NCI-H2081 (cell line): ENCODE data around the gene METTL22.

ENCODE experiments used
- DNase-seq, 2 experiments: peaks; one replicate each; lab custom pipeline; 2025; lab: John Stamatoyannopoulos, UW

METTL22 gene

DNA sequence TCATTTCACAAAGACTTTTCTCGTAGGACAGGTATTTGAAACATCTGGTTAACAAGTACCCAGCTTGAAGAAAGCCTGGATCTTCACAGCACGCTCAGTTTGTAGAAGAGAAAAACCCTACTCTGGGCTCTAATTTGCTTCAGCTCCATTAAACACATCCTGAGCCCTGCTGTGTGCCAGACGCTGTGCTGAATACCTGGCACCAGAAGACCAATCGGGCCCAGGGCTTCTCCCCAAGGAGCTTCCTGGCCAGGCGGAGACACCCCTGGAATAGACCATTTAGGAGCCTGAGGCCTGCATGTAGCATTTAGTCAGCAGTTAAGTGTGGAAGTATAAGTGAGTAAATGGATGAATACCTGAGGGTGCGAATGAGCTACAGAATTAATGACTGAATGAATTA lies 44.0 kb downstream of the METTL22 start:
- DNase-seq: peak in 1 of 2 experiments; percentile 20

DNA sequence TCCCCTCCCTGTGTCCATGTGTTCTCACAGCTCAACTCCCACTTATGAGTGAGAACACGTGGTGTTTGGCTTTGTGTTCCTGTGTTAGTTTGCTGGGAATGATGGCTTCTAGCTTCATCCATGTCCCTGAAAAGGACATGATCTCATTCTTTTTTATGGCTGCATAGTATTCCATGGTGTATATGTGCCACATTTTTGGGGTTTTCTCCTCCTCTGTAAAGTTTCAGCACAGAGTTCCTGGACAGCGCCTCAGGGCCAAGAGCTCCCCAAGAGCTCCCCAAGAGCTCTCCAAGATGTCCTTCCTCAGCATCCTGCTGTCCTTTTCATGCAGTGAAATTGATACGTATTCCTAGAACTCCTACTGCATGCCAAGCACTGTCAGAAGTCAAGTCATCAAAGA lies 46.0 kb downstream of the METTL22 start:
- no peak for DNase-seq

DNA sequence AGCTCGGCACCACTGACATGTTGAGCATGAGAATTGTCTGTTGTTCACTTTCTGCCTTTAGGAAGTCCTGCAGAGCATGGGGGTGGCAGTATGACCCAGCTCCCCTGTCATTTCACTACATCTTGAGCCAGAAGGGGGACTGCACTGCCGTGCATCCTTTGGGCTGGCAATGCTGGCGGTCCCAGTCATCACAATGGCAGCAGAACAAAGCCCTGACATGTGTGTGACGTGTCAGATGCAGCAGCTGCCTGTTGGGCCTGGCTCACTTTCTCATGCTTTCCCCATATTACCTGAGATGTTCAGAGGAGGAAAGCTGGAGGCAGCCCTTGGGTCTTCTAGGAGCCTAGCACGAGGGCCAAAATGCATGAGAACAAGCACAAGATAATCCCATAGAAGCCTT lies 46.6 kb downstream of the METTL22 start:
- no peak for DNase-seq

DNA sequence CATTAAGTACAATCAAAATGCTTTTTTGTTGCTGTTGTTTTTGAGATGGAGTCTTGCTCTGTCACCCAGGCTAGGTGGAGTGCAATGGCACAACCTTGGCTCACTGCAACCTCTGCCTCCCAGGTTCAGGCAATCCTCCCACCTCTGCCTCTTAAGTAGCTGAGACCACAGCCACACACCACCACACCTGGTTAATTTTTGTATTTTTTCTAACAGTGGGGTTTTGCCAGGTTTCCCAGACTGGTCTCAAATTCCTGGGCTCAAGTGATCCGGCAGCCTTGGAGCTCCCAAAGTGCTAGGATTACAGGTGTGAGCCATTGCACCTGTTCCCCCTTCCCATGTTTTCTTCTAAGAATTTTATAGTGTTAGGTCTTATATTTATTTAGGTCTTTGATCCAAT lies 48.0 kb downstream of the METTL22 start:
- no peak for DNase-seq

DNA sequence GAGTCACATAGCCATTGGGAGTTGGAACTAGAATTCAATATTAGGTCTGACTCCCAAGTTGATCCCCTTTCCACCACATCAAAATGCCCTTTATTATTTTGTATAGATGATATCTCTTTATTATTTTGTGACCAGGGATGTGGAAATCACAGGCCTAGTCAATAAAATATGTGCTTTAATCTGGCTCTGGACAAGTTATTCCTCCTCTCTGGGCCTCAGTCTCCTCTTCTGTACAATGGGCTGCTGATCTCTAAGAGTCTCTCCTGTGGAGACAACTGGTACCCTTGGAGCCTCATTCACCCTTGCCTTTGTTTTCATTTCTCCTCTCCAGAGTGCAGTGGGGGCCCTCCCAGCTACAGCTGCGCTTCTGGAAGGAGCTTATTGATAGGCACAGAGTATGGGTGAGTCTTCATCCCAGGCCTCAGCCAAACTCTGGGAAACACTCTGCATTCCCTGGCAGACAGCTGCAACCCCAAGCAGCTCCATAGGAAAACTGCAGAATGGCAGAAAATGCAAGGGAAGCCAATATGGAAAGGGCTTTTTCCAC lies 48.6 kb downstream of the METTL22 start:
- DNase-seq: no peak

DNA sequence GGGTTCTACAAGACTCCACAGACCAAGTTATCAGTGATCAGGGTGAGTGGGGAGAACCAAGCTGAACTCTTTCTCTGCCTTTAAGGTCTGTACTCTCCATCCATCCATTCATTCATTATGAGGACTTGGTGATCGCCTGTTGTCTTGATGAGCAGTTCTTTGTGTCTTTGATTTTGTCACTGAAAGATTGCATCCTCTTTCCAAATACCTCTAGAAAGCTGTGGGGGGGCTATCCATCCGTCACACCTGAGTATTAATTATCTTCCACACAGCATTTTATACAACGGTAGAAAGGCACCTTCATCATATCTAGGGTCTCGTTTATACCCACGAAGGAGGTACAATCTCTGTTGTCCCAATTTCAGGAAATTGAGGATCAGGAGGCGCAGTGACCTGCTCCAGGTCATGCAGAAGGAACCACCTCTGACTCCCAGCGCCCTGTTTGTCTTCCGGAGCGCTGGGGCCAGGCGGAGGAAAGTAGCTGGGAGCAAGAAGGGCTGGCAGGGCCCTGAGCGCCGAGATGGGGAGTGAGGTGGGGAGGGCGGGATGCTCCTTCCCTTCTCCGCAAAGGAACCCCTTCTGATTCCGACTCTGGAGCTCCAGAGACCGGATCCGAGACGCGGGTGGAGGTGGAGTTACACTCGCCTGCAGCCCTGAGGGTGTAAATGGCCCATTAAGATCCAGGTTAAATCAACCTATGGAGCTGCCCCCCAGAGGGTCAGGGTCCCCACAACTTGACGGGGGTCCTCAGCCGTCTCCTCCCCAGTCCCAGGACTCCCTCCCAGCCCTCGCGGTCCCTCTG lies 52.3 kb downstream of the METTL22 start:
- no peak for DNase-seq

DNA sequence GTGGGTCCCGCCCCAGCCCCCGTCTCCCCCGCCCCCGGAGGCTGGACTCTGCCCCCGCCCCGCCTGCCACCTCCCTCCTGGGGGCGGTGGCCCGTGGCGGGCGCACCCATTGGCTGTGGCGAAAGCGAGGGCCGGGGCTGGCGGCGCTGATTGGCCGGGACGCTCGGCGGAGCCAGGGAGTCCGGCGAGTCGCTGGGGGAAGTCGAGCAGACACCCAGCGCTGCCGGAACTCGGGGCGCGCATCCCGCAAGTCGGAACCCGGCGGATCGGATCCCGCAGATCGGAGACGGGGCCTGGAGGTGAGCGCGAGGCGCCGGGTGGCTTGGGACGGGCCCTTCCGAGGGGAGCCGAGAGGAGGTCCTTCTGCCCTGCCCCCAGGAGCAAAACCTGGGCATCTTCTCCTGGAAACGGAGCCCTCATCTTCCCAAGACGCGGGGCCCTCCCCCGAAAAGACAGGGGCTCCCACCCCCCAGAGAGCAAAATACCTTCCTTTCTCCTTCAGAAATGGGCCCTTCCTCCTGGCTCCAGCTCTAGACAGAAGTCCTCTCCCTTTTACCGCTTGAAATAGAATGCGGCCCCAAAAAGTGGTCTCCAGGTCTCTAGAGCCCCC lies 53.0 kb downstream of the METTL22 start, which contains the start of gene ABAT:
Gene ABAT, plus strand, starts transcription at position 205 of the 610 bp plus-strand sequence. CDS start 61,123 bp downstream, outside the sequence.
- peak; percentile 64 to 85 for DNase-seq

DNA sequence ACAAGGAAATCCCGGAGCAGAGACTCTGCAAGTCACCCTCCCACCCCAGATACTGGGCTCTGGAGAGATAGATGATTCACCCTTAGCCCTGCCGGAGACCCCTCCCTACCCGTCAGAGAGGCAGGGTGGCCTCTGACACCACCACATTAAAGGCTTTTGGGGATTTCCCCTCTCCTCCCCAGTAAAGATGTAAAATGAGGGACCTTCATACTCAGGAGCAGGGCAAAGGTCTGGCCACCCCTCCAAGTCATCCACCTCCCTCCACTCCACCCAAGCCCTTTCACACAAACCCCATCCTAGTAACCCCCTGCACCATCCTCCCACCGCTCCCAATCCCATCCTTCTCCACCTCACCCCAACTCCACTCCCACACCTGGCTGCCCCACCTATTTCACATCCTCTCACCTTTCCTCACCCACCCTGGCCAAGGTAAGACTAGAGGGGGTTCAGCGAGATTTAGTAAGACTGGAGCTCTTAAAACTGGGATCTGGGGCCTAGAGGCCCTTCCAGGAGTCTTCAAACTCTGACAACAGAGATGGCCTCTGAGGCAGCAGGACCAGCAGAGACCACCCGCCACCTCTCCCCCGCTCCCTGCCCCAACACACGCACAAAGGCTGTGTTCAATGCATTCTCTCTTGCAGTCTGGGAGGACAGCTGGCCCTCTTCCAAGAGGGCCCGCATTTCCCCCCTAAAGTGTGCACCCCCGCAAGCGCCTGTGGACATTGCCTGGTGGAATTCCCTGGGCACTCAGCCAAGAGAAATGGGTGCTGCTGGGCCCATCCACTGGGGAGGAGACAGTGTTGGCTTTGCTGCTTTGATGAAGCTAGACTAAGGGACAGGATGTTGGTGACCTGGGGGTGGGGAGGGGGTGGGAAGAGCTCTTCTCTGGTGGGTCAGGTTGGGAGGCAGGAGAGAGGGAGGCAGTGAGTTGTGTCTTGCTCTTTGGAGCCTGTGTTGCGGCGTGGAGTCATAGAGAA lies 54.0 kb downstream of the METTL22 start:
- DNase-seq: no peak

DNA sequence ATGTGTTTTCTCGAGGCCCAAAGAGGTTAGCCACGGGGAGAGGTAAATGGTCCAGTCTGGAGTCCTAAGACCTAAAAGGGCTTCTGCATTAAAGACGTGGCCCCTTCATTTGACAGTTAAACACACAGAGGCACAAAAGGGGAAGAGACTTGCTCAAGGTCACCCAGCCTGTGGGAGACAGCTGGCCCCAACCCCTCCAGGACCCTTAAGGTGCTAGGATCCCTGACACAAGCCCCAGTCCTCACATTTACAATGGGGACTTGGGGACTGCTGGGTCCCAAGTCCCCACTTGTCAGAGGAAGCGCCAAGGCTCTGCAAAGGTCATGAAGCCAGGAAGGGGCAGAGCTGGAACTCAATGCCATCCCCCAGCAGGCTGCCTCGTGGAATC lies 54.7 kb downstream of the METTL22 start:
- DNase-seq: no peak

DNA sequence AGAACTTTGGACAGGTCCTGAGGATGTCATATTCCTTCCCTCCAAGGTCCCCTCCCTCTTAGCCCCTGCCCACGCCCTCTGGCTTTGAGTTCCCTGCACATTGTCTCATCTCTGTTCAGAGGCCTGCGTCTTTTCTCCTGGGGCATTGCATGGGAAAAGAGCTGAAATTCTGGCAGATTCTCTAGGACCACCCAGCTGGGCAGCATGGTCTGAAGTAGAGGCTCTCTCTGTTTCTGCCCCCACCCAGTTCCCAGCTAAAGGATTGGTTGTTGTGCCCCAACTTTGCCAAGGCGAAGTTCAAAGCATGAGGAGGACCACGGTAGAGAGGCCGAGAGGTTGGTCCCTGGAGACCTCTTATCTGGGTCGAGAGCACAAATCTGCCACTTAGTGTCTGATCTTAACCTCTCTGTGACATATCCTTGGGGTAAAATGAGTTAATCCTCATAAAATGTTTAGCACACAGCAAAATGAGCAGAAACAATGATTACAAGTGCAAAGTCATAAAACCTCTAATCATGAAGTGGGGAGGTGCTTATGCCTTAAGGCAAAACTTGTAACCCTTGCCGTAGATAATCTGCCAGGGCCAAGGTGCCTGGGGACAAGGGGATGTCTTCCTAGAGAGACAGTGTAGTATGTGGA lies 55.4 kb downstream of the METTL22 start:
- DNase-seq: no peak

DNA sequence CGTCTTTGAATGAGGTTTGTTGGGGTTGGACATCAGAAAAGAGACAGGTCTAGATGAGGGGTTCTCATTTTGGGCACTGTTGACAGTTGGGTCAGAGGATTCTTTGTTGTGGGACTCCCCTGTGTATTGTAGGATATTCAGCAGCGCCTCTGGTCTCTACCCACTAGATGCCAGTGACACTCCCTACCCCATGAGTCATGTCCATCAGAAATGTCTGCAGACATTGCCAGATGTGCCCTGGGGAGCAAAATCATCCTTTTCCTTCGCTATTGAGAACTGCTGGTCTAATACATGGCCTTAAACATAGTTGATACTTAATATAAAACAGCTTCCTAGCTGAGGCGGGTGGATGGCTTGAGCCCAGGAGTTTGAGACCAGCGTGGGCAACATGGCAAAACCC lies 56.0 kb downstream of the METTL22 start:
- DNase-seq: no peak

DNA sequence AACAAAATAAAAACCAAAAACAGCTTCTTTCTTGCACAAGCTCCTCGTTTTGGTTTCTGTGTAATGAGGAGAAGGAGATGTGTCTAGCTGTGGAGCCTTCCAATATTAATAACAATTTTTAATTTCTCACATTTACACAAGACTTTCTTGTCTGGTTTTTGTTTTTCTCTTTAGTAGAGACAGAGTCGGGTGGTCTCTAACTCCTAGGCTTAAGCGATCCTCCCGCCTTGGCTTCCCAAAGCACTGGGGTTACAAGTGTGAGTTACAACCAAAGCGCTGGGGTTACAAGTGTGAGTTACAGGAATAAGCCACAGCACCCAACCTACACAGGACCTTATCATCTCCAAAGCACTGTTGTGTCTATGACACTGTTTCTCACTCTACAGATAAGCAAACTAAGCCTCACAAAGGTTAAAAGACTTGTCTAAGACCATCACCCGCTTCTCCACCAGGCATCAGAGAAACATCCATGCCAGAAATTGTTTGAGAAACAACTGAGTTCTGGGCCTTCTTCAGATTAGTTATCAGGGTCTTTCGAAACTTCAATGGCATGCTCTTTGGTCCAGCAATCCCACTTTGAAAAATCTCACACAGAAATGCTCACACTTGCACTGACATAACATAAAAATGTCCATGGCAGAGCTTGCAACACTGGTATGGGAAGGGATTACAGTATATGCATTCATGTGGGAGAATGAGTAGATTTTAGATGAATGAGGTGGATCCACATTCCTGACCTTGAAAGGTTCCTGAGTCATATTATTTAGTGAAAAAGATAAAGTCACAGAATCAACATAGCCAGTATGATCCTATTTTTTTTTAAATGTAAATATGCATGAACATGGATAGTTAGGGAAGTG lies 56.8 kb downstream of the METTL22 start:
- DNase-seq: no peak

DNA sequence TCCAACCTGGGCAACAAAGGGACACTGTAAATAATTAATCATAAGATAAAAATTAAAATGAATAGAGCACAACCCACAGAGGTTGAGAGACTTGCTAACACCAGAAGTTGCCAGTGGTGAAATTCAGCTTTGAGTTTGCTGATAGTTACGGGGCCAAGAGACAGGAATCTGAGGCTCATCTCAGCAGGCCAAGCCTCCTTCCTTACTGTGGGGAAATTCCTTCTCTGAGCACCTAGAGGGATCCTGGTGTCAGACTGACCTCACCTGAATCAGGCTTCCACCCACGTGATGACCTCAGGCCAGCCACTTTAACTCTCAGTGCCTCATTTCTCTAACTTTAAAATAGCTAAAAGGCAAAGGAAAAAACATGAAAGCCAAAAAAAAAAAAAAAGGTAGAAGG lies 57.7 kb downstream of the METTL22 start:
- no peak for DNase-seq

DNA sequence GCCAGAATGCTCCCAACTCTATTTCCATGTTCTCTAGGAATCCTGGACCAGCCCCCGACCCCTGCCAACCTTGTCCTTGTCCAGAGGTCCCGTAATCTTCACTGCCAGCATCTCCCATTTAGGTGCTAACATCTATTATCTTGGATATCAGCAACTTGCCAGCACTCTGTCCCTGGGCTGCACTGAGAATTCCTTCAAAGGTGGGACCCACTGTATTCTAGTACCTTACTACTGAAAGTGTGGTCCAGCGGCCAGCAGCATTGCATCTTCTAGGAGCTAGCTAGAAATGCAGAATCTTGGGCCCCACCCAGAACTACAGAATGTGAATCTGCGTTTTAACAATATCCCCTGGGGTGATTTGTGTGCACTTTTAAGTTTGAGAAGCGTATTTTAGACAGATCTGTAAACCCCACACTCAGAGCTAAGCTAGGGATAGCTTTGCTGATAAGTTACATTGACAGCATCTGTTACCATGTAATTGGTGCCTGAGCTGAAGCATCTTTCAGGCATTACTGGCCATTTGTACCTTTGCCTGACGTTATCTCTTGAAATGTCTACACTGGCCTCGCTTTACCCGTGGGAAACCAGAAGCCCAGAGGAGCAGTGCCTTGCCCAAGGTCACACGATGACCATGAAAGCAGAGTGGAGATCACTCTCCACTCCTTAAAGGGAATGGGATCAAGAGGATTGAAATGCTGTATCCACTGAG lies 61.2 kb downstream of the METTL22 start:
- no peak for DNase-seq

DNA sequence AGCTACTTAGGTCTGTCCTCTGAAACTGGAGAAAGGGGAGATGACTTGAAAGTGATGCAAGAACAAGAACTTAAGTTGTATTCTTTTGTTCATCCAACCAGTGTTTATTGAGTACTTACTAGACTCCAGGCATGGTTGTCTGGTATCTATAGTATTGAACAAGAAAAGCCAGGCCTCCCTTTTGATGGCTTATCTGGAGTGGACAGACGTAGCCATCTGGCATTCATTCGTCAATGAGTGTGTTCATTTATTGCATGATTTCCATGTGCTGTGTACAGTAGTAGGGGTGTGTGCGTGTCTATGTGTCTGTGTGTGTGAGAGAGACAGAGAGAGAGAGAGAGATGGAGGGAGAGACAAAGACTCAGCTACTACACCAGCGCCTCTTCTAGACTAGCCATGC lies 62.1 kb downstream of the METTL22 start:
- DNase-seq: no peak

DNA sequence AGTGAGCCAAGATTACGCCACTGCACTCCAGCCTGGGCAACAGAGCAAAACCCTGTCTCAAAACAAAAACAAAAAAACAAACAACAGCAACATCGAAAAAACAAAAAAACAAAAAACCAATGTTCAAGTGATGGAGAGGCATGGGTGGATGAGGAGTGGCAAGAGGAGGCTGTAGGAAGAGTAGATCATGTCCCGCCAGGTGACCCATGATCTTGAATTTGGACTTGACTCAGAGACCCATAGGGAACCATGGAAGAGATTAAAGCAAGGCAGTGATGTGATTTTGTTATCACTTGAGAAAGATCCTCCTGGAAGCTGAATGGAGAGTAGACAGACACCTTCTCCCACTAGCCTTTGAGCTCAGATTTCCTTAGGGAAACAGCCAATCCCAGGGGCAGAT lies 64.1 kb downstream of the METTL22 start:
- DNase-seq: no peak

DNA sequence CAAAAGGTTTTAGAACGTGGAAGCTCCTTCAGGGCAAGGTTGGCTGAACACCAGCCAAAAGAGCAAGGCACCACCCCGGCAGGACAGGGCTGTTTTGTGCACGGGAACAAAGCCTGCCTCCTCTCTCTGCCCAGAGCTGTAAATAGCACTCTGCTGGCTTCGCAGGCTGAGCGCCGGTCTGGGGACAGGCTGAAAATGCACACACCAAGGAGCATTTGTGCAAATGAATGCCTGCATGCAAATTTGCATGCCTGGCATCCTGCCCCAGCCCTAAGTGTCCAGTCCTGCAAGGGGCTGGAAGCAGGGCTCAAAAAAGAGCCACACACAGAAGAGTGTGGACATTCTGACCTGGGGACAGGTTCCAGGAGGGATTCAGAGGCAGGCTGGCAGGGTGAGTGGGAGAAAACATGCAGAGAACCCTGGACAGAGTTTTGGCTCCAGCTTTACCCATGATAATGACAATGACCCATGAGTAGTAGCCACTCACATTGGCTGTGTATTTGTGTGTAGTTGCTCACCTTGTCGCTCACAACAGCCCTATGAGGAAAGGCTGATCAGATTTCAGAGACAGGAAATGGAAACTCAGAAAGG lies 64.6 kb downstream of the METTL22 start:
- no peak for DNase-seq

DNA sequence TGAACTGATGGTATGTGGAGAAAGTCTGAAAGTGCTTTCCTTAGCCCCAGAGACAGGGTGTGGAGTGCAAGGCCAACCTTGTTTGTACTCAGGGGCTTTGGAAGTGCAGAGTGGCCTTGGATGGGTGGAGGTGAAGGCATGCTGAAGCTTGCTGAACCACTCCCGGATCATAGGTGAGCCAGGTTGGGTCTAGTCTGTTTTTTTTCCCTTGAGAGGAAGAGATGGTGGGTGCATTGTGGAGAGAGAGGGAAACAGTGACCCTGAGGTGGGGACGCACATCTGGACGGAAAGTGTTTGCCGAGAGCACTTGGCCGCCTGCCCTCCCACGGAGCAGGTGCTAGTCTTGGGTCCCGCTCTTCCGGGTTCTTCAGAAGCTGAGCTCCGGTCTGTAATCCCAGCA lies 65.4 kb downstream of the METTL22 start:
- no peak for DNase-seq

DNA sequence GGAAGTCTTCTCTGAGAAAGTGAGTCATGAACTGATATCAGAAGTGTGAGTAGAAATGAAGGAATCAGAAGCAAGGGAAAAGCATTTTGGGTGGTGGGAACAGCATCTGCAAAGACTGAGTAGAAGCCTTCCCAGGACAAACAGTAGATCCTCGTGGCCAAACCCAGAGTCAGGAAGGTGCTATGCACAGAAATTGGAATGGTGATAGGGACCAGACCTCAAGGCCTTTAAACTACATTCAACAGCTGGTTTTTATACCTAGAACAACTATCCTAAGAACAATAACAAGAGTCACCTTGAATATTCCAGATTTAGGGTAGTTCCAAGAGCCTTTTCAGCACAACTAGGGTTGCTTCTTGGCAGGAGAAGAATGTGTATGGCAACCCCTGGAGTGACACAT lies 68.2 kb downstream of the METTL22 start:
- DNase-seq: no peak

DNA sequence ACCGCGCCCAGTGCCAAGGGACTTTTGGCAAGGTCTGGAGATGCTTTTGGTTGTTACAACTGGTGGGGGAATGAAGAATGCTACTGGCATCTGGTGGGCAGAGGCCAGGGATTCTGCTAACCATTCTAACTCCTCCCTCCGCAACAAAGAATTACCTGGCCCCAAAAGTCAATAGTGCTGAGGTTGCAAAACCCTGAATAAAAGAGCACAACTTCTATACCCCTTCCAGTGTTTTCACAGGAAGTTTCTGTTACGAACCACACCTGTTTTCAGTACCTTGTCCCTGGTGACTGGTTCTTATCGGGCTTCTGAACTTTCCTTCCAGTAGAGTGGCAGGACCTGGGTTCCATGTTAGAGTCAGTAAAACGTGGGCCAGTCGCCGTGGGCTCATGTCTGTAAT lies 70.2 kb downstream of the METTL22 start:
- DNase-seq: no peak
